Dermis microvascular lymphatic vessel endothelial cell (primary cell): ENCODE results near the gene HEG1. TPM values are rescaled to one million over a fixed set of nuclear protein-coding genes. Genes with fewer than 3 reads are reported as not detected.

Experiments used
- DNase-seq, 2 donors: peaks; one replicate each; pipeline versions ENCODE4 v3.0.0 to v3.0.0-alpha.2; 2010; ENCODE audit warnings: low read depth in 2 of 2
- total RNA-seq: library from RNA; depleted of rRNA; stranded (reverse); fragments of >200 nt; gene quantifications from 2 replicates; pipeline ENCODE4 v1.2.1, GENCODE V29; 2014

HEG1 gene
- total RNA-seq, 1 donor from 2014 or later: 19.0 TPM

GRCh38 chr3:125072749-125073389 lies 17.1 kb upstream of the HEG1 start:
- no peak for DNase-seq

- DNase-seq: peak in 1 of 2 donors; percentile 25
These were observed 16.5 kb upstream of the HEG1 start for GRCh38 chr3:125072301-125072700.

GRCh38 chr3:125069968-125070745 lies 14.4 kb upstream of the HEG1 start:
- no peak for DNase-seq

- DNase-seq: no peak
These were observed 13.7 kb upstream of the HEG1 start for GRCh38 chr3:125069452-125069851.

GRCh38 chr3:125068265-125068664 lies 12.5 kb upstream of the HEG1 start:
- DNase-seq: no peak

GRCh38 chr3:125067225-125067624 lies 11.4 kb upstream of the HEG1 start:
- no peak for DNase-seq

- DNase-seq: peak in 1 of 2 donors; percentile 66
These were observed 7.3 kb upstream of the HEG1 start for GRCh38 chr3:125062904-125063618.

- no peak for DNase-seq
These were observed 5.8 kb upstream of the HEG1 start for GRCh38 chr3:125061646-125062045.

- no peak for DNase-seq
These were observed 5.4 kb upstream of the HEG1 start for GRCh38 chr3:125061170-125061569.

GRCh38 chr3:125059488-125060245 lies 3.9 kb upstream of the HEG1 start:
- DNase-seq: no peak

GRCh38 chr3:125058959-125059358 lies 3.2 kb upstream of the HEG1 start:
- no peak for DNase-seq

- no peak for DNase-seq
These were observed 2.7 kb upstream of the HEG1 start for GRCh38 chr3:125058529-125058928.

- peak in 1 of 2 donors; percentile 83 for DNase-seq
These were observed 1.5 kb upstream of the HEG1 start for GRCh38 chr3:125057186-125057850.

GRCh38 chr3:125055331-125055912 lies 375 bp downstream of the HEG1 start:
- no peak for DNase-seq

GRCh38 chr3:125054449-125055329 lies 1.1 kb downstream of the HEG1 start:
- peak; percentile 74 to 79 for DNase-seq

- DNase-seq: no peak
These were observed 1.7 kb downstream of the HEG1 start for GRCh38 chr3:125054062-125054448.

- DNase-seq: no peak
These were observed 2.5 kb downstream of the HEG1 start for GRCh38 chr3:125053304-125053699.

GRCh38 chr3:125052624-125053303 lies 3.0 kb downstream of the HEG1 start:
- peak in 1 of 2 donors; percentile 79 for DNase-seq
